HG03469 (cell line): ENCODE data around the gene CRACDL.
A peak's percentile ranks its signal among the peaks of the same experiment; 100 is the strongest.
"Not testable (repeated sequence)": the region's sequence is repeated elsewhere in the genome, so short reads cannot be mapped to it uniquely, and the experiment has no call there.

ENCODE experiments used
- ATAC-seq: cut with Tn5 transposase; IDR thresholded peaks from one replicate; pipeline ENCODE4 v1.9.1; 2021; ENCODE audit warnings: mild to moderate bottlenecking, moderate library complexity, moderate number of reproducible peaks; ENCODE audit not compliant: unreplicated experiment

The CRACDL gene

DNA sequence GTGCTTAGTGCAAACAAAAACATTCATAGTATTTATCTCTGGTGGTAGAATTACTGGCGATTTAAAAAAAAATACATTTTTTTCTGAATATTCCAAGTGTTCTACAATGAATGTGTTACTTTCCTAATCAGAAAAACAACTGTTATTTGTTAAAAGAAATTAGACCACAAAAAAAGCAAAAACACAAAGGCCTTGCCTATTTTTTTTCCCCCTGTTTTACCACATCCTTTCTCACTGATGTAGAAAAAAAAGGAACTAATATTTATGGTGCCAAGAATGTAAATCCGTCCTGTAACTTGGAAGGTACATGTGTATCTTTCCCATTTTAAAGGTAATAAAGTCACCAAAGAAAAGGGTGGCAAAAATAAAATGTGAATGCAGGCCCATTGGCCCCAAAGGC, 176.7 kb downstream of the CRACDL start:
- ATAC-seq = no peak

GRCh38 chr2:98757904-98758421, 178.1 kb downstream of the CRACDL start:
- ATAC-seq = peak; percentile 85

DNA sequence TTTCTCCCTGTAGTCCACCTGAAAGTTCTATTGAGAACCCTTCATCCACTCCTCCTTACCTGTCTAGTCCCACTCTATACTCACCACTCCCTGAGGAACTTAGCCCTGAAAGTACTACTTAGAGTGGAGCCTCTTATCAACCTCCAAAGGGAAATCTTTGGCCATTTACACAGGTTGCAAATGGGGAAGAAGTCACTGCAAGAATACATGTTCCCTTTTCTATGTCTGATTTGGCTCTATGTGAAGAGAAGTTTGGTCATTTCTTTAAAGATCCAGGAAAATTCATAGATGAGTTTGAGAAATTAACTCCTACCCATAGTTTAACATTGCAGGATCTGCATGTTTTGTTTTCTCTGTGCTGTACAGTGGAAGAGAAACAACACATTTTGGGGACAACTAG, 182.2 kb downstream of the CRACDL start:
- no peak for ATAC-seq

GRCh38 chr2:98752711-98753110, 183.3 kb downstream of the CRACDL start:
- not testable (repeated sequence) for ATAC-seq

- no peak for ATAC-seq
These were observed 184.3 kb downstream of the CRACDL start for GRCh38 chr2:98751748-98752147.

GRCh38 chr2:98750593-98751282, 185.3 kb downstream of the CRACDL start:
- no peak for ATAC-seq

DNA sequence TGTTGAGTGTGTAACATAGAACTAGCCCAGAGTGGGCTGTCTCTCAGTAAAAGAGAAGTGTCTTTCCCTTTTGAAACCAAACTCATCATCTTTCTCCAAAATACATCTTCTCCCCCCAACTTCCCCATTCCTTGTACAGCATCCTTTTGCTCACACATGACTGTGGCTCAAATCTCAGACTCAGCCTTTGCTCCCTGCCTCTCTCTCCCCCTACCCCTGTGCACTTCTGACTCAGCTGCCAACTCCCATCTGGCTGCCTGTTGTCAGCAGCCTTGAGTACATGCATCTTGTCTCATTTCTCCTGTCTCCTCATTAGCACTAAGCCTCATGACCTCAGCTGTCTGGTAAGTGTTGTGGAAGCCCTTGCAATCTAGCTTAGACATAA, 187.0 kb downstream of the CRACDL start:
- ATAC-seq = peak; percentile 42

DNA sequence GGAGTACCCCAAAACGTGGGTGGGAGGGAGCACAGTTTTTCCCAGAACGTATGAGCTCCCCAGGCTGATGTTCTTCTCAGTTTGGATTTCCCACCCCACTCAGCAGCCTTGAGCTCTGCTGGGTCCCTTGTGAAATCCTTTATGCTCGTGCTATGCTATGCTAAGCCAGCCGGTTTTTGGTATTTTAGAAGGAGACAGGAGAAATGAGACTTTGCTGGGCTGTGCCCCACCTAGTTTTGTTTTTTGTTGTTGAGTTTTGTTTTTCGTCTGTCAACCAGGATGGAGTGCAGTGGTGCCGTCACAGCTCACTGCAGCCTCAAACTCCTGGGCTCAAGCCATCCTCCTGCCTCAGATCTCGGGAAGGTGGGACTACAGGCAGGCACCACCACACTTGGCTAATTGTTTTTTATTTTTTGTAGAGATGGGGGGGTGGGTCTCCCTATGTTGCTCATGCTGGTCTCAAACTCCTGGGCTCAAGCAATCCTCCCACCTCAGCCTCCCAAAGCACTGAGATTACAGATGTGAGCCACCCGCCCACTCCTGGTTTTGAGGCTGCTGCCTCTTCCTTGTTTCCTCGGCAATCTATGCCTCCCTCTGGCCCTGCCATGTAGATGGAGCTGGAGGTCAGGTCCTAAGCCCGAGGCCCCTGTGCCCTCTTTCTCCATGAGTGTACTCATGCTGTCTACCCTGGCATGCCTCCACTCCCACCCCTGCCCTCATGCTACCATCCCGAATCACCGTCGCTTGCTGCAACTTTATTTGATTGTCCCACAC, 187.5 kb downstream of the CRACDL start:
- no peak for ATAC-seq

DNA sequence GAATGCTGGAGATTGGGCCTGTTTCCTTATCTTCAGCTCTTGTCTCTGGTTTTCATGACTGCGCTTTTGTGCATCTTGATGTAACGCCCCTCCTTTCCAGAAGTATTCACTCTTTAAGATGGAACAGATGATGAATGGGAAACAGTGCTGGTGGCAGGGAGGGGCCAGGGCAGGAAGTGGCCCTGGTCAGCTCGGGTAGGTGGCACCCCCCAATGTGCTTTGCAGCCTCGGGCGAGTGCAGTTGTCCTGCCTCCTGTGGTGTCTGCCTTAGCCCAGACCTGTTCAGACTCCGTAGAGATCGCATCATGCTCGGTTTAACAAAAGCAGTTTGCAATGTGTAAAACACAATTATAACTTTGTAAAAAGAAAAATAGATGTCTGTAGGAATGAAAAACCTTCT, 188.1 kb downstream of the CRACDL start:
- no peak for ATAC-seq

GRCh38 chr2:98746426-98746825, 189.6 kb downstream of the CRACDL start:
- no peak for ATAC-seq

GRCh38 chr2:98744595-98744994, 191.4 kb downstream of the CRACDL start:
- ATAC-seq = no peak
